Epidermal melanocyte (primary cell): ENCODE measurements around the gene COL16A1.
A peak's percentile ranks its signal among the peaks of the same experiment; 100 is the strongest.

ENCODE experiments used
- DNase-seq: peaks from one replicate; pipeline ENCODE4 v3.0.0; 2011; ENCODE audit warnings: low spot score; ENCODE audit not compliant: insufficient read length

Gene COL16A1

GRCh38 chr1:31650161-31651088 is 53.4 kb downstream of the COL16A1 start:
- DNase-seq: no peak

- no peak for DNase-seq
Measured at GRCh38 chr1:31648641-31649357, 55.0 kb downstream of the COL16A1 start.

- no peak for DNase-seq
Measured at GRCh38 chr1:31648190-31648589, 55.6 kb downstream of the COL16A1 start.

- DNase-seq: no peak
Measured at GRCh38 chr1:31647106-31647505, 56.7 kb downstream of the COL16A1 start.

- DNase-seq: no peak
Measured at GRCh38 chr1:31646259-31646960, 57.4 kb downstream of the COL16A1 start.

GRCh38 chr1:31645274-31645568 is 58.6 kb downstream of the COL16A1 start:
- DNase-seq: no peak

GRCh38 chr1:31644560-31645273 is 59.1 kb downstream of the COL16A1 start, which contains the start of gene PEF1:
Gene PEF1, minus strand, starts transcription at chr1:31644876. Its CDS starts 12 bp downstream, at chr1:31644864.
- peak; percentile 98 for DNase-seq

GRCh38 chr1:31643976-31644559 is 59.7 kb downstream of the COL16A1 start:
- DNase-seq: no peak

- no peak for DNase-seq
Measured at GRCh38 chr1:31642897-31643296, 60.9 kb downstream of the COL16A1 start.

- DNase-seq: no peak
Measured at GRCh38 chr1:31642366-31642765, 61.5 kb downstream of the COL16A1 start.

GRCh38 chr1:31640964-31641363 is 62.9 kb downstream of the COL16A1 start:
- DNase-seq: no peak

- no peak for DNase-seq
Measured at GRCh38 chr1:31640179-31640578, 63.6 kb downstream of the COL16A1 start.

- DNase-seq: no peak
Measured at GRCh38 chr1:31639543-31639942, 64.3 kb downstream of the COL16A1 start.

- DNase-seq: no peak
Measured at GRCh38 chr1:31637915-31638673, 65.7 kb downstream of the COL16A1 start.

- no peak for DNase-seq
Measured at GRCh38 chr1:31633117-31633516, 70.7 kb downstream of the COL16A1 start.

- DNase-seq: no peak
Measured at GRCh38 chr1:31632649-31633048, 71.2 kb downstream of the COL16A1 start.

- no peak for DNase-seq
Measured at GRCh38 chr1:31628931-31629556, 74.8 kb downstream of the COL16A1 start.

- no peak for DNase-seq
Measured at GRCh38 chr1:31627930-31628559, 75.8 kb downstream of the COL16A1 start.

GRCh38 chr1:31627301-31627929 is 76.4 kb downstream of the COL16A1 start:
- no peak for DNase-seq
